CD4-positive, alpha-beta T cell treated with Interleukin-6 at 100 ng/mL for 8 hours (primary cell): ENCODE measurements around the gene NHS.
"Not testable (repeated sequence)": the region's sequence is repeated elsewhere in the genome, so short reads cannot be mapped to it uniquely, and the experiment has no call there.

ENCODE experiments used
- DNase-seq: peaks from one replicate; pipeline ENCODE4 v3.0.0-alpha.2; 2020; ENCODE audit warnings: mixed read lengths, low spot score

NHS gene

DNA sequence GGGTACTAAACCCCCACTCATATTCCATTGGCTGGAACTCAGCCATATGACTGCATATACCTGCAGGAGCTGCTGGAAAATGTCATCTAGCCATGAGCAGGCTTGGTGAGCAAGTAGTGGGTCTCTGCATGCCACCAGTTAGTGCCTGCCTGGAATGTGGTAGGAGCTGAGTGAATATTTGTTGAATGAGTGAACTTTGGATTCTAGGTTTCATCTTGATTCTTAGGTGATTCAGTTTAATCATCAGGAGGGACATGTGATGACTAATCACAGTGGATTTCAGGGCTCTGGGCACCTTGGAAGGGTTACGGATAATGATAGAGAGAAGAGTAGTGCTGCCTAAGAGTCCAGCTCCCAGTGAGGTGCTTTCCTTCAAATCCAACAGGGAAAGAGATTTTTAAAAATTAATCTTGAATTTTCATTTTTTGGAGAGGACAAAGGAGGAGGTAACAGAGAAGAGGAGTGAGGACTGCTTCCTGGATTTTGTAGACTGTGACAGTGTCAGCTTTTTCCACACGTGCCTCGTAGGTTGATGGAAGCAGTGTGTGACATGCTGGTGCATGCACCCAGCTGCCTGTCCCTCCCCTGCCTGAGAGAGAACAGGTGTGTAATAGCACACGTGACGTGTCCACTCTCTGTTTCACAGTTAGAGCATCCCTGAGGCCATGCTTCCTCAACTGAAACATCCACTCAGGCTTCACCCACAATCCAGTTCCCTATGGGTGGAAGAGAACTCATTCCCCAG is 30.4 kb downstream of the NHS start:
- DNase-seq: no peak

DNA sequence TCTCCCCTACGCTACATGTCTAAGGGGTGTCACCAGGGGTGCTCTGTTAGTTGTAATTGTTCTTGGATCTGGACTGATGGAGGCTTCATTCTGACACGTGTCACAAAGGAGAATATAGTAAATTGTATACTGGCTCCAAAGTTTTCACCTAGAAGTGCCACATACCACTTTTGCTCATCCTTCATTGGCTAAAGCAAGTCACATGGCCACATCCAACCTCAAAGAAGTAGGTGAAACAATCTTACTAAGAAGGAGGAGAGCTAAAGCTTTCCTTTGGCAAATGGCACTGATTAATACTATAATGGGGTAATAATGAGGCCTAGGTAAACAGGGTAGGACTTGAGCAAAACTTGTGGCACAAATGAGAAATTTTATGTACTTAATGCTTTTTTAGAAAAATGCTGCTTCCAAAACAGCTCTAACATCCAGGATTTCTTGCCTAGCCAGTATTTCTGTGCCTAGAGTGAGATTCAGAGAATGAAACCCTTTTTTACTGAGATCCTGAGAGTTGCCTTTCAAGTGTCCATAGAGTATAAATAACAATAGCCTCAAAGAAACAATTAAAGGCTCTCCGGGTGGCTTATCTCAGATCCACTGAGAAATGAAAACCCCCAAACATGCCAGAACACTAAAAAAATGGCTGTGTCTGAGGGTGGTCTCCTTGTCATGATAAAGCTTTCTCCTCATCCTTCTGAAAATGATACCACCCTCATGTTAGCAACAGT is 34.7 kb downstream of the NHS start:
- no peak for DNase-seq

DNA sequence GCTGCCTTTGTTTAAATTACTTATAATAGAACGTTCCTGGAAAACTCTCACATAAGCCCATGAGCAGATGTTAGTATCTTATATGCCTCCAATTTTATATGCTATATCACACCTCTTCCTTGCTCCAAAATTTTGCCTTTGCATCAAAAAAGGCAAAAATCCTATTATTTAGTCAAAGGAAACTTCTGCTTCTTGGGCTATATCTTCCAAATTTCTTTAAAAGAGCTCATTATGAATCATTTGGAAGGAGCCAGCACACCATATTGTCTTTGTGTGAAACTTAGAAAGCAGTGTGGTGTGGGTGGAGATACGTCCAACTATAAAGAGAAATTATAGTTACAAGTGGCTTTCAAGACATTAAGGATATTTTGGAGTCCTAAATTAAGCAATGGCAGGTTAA is 35.7 kb downstream of the NHS start:
- DNase-seq: no peak

DNA sequence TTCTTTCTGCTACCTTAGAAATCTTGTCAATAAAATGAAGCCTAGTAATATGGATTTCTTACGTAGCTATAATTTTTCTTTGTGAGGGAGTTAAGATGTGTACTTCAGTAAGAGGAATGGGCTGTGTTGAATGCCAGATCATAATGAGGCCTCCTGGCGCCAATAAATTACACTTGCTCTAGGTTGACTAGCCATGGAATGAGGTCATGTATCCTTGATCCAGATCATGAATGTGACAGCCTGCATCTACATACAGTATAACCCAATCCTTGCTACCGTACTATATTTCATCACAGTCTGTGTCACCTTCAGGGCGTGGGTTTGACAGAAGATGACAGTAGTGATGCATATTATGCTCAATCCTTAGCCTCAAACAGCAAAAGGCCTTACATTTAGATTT is 36.2 kb downstream of the NHS start:
- no peak for DNase-seq

DNA sequence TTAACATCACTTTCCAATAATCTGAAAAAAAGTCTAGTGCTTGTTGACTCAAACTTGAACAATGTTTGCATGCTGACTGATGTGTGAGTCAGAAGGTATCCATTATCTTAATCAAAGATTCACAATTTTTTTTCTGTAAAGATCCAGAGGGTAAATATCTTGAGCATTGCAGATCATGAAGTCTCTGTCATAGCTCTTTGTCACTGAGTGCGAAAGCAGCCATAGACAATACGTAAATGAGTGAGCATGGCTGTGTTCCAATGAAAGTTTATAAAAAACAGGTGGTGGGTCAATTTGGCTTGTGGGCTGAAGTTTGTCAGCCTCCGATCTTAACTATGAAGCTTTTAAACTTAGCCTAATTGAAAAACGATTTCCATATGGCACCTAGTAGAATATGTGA is 37.7 kb downstream of the NHS start:
- no peak for DNase-seq

DNA sequence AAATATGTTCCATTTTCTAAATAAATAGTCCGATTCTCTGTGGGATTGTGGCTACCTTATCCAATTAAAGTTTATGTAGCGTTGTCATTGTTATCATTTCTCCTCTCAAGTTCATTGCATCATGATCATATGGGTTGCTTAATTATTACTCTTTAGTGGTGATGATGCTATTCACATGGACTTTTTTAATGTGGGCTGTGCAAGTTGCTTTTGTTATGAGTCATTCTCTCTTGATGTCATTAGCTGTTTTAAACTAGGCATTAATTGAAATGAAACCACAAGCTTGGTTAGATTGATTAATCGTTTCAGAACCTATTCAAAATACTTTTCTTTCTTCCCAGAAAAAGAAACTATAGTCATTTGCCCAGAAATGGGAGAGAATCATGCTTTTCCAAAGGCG is 38.2 kb downstream of the NHS start:
- DNase-seq: no peak

DNA sequence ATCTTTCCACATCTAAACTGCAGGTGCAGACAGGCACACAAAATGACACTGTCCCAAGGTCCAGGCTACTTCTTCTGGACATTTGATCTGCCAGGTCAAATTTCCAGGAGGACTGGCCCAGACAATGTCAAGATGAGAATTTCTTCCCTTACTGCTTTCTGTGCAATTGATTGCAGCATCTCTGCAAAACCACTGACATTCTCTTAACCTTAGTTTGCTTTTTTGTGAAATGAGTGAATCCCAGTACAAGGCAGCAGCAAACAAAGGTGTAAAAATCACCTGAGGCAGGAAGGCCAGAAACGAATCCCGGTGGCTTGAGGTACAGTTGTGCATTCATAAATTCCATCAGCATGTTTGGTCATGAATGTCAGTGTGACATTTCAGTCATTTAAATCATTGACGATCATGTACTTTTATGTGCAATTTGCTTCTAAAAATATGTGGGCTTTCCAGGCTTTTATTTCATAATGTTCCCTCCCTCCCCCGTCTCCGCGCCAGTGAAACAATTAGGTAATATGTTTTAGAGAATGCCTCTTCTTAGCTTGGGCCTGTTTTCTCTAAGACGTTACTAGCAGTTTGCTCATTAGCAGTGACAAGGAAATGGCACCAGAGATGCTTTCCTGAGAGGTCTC is 39.1 kb downstream of the NHS start:
- DNase-seq: no peak

DNA sequence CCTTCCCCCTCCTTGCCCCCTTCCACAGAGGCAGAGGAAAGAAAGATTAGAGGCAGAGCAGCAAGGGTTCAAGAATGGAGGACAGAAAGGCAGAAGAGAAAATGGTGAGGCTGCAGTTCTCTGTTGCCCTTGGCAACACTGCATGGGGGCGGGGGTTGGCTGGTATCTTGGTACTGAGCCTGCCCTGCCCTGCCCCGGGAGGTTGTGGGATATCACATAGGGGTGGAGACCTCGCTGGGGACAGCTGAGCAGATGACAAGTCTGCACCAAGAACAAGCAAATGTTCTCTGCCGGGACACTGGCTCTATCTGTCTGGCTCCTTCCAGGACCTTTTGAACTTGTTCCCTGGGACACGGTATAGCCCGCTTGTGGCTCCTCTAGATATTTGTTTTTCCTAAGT is 39.8 kb downstream of the NHS start:
- no peak for DNase-seq

DNA sequence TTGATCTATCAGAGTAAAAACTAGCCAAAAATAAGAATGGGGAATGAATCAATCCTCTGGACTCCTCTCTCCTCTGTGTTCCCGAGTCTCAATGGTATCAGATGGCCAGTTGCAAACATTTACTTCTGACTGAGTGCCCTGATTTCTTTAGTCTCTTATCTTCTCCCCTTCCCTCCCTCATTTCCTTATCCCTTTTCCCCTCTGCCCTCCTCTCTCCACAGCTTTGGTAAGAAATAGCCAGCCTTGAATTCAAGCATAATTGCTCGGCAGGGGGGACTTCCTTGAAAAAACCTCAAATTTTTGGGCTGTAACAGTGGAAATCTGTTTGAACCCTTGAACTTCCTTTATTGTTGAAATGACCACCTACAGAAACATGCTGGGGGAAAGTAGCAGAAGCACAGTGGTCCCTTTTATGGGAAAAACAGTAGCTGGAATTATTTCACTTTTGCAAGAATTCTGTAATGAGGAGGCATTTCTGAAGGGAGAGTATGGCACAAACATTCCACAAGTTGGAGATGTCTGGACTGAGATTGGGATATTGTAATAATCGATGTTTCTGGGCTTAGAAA is 40.3 kb downstream of the NHS start:
- DNase-seq: no peak

DNA sequence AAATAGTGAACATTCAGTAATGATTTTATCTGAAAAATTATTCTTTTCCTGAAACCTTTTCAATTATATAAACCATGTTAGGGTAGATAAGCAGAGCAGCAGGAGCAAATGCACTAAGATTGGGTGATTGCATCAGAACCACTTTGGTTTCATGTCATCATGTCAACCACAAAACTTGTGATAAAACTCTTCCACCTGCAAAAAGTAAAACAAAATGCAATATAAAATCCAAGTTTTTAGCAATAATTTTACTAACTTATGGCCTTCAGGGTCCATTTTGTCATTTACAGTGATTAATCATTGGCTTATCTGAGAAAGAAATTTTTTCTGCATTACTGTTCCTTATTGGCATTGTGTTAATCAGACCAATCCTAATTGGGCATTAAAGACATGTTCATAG is 42.4 kb downstream of the NHS start:
- no peak for DNase-seq

DNA sequence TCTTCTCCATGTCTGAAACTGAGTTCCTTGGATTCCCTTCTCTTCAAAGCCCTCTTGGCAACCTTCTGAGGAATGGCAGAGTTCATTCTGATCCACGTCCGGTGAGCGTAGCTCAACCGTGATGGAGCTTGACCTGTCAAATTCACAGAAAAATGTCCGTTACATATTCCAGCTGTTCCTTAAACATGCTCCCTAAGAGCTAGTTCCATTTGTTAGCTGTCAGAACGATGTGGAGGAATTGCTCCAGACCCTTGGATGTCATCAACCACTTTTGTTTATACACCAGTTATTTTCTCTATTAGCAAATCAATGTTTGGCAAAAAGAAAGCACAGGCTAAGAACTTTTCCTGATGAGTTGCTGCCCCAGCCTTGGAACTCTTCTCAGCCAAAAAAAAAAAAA is 50.1 kb downstream of the NHS start:
- DNase-seq: no peak

DNA sequence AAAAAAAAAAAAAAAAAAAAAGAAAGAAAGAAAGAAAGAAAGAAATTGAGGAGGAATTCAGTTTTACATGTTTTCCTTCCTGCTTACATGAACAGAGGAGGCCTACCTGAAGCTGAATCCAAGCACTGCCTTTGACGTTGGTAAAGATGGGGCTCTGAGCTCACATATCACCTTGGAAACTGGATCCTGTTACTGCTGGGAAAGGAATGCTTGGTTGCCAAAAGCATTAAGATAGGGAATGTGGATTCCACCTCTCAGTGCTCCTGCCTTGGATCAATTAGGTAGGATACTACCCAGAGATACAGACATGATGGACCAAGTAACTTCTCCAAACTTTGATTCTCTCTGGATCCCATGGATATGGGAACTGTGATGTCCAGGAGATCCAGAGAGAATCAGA is 50.6 kb downstream of the NHS start:
- DNase-seq: no peak

DNA sequence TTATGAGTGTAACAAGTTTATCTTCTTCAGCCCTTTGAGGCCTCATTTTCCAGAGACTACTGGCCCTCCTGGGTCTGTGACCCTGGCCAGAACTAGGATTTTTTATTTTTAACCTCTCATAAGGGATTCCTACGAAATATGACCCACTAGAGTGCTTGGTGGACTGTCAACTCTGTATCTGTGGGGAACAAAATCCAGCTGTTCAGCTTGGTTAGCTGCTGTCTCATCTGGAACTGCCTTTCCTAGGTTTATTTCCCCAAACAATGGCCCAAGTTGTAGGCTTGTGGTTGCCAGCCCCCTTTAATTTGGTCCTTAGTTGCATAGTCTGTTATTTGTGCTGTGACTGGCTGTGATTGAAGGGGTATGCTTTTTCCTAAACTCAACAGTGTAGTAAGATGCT is 56.2 kb downstream of the NHS start:
- no peak for DNase-seq

DNA sequence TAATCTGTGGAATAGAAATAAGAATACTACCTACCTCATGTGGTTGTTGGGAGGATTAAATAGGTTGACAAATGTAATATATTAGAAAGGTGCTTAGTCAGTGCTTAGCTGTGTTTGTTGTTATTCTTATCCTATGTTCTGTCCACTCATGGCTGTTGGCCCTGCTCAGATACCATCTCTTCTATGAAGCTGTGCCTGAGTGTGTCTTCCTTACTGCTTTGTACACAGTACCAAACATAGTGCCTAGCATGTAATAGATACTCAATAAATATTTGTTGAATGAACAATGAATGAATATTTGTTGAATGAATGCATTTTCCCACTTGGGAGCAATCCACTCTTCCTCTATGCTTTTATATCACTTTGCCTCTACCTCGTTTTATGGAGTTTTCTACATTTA is 57.2 kb downstream of the NHS start:
- DNase-seq: no peak

DNA sequence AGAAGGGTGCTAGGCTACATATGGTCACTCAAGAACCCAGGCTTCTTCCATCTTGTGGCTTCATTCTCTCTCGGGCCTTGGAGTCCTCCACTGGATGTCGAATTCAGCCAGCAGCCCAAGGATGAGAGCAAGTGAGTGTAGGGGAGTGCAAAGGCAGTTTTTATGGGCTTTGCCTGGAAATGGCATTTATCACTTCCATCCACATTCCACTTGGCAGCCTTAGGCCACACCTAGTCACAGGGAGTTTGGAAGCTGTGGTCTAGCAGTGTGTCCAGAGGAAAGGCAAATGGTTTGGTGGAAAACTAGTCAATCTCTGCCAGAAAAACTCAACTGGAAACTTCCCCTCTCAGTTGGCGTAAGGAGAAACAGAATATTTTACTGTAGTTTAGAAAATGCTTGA is 59.0 kb downstream of the NHS start:
- DNase-seq: no peak

DNA sequence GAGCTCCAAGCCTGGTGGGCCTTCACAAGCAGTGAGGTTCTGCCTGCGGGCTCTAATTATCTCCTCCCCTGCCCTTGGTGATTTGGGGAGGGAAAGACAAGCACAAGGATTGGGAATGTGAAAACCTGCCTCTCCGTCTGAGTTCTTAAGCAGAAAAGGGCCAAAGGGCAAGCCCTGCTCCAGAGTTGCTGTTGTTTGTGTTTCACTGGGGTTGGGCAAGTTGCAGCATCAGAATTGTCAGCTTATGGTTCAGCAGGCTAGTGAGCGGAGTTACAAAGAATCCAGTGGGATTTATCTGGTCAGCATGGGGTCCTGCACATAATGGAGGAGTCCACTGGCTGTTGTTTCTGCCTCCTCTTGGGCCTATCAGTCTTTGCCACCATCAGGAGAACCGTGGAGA is 60.5 kb downstream of the NHS start:
- no peak for DNase-seq

DNA sequence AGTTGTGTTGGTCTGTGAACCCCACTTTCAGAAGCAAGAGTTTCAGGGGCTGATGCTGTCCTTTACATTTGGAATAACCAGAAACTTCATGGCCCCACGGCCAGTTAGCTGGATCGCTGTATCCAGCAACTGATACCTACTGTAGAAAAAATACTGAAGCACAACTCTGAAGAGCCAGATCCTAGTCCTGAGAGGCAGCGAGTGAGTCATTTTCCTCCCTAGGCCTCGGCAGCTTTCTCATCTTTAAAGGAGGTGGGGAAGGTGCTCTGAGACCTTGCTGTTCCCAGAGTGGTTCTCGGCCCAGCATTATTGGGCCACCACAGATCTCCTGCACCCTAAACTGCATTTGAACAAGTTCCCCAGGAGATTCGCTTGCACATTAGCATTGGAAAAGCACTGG is 63.2 kb downstream of the NHS start:
- DNase-seq: no peak

DNA sequence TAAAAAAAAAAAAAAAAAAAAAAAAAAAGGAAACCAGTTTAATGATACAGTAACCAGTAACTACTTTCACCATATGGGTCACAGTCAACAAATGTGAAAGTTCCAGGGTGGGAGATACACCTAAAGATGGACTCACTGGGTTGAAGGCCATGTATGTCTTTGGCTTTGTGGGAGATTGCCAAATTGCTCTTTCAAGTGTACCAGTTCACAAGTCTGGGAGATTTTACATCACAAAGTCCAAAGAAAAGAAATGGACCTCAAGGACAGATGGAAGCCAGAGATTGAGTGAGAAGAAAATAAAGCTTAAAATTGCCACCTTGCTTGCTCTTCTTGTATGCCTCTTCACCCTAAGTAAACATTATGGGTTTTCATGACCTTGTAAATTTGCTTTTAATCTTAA is 65.3 kb downstream of the NHS start:
- DNase-seq: no peak

DNA sequence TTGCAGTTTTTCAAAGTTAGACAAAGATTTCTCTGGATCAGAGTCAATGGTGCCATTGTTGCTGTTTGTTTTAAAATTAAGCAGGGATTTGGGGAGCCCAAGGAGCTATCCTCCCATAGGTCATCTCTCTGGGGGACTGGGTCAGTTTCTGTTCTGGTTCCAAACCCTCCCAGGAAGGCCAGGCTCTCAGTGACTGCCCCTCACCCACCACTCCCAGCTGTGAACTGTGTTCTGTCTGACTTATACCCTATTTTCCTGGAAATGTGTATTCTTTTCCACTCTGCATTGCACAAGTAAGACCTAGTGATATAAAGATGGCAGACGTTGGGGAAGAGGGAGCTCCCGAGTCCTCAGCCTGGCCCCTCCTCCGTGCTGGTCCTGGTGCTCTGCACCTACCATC is 65.8 kb downstream of the NHS start:
- DNase-seq: no peak

DNA sequence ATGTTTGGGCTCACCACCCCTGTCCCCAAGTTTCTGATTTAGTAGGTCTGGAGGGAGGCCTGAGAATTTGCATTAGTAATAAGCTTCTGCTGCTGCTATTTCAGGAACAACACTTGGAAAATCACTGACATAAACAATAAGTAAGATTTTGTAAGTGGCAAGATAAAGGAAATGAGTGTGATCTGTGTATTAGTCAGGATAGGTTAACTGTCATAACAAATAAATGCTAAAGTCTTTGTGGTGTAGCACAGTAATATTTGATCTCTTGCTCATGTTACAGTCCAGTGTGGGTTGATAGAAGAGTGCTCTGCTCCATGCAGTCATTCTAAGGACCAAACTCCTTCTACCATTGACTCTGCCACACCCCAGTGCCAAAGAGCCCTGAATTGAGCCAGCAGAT is 67.0 kb downstream of the NHS start:
- DNase-seq: no peak

DNA sequence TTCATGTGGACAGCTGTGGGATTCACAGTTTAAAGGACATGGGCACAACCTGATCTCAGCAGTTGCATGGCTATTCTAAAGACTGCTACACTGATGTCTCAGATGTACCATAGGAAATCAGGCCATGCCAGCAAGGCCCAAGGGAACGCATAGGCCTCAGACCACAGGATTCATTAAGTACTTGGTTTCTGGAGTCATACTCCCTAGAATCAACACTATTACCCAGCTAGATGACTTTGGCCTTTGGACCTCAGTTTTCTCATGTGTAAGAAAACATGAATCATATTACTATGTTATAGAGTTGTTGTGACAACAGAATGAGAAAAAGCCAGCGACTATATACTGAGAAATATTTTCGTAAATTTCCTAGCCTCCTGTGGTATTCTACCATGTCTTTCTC is 67.9 kb downstream of the NHS start:
- DNase-seq: no peak

DNA sequence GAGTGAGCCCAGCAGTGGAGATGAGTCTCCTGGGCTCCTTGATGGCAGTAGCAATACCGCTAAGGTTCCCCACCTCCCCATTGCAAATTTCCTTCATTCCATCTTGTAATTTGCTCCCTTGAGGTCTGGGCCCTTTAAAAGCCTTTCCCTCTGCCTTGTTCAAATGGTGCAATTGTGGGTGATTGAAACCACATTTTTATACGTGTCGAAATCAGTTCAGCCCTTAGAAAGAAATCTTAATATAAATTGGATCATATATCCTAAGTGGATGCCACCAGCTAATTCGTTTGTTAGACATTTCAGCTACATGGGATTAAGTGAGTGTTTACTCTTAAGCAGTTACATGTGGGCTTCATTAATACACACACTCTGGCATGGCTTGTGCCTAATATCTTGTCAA is 68.6 kb downstream of the NHS start:
- no peak for DNase-seq

DNA sequence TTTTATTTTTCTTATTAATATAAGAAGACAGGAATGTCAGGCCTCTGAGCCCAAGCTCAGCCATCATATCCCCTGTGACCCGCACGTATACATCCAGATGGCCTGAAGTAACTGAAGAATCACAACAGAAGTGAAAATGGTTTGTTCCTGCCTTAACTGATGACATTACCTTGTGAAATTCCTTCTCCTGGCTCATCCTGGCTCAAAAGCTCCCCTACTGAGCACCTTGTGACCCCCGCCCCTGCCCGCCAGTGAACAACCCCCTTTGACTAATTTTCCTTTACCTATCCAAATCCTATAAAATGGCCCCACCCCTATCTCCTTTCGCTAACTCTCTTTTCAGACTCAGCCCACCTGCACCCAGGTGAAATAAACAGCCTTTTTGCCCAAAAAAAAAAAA is 71.3 kb downstream of the NHS start:
- not testable (repeated sequence) for DNase-seq
